CD14-positive monocyte (primary cell): ENCODE data around the gene ZNF816. TPM values are rescaled to one million over a fixed set of nuclear protein-coding genes. Genes with fewer than 3 reads are reported as not detected.

ENCODE experiments used
- DNase-seq, 3 donors: peaks; one replicate each; pipeline ENCODE4 v3.0.0-alpha.2; 2011 to 2022
- H2AFZ ChIP-seq: 2 replicates; pipeline ENCODE4 v1.6.0; 2012; ENCODE audit warnings: mild to moderate bottlenecking, low read depth, low read length, inconsistent platforms; ENCODE audit not compliant: insufficient read depth, poor library complexity, severe bottlenecking
- H3K27ac ChIP-seq, 2 donors: 1 replicate in 1 of 2; 2 replicates in 1 of 2; pipeline ENCODE4 v1.5.1; 2012 to 2013; ENCODE audit warnings: low read length in 2 of 2, control low read depth in 1 of 2, inconsistent platforms in 1 of 2, low read depth in 1 of 2, mild to moderate bottlenecking in 1 of 2
- H3K27me3 ChIP-seq, 2 donors: one replicate each; pipeline versions ENCODE4 v1.6.0 to v1.6.1; 2011 to 2013; ENCODE audit warnings: low read length in 2 of 2; ENCODE audit not compliant: control insufficient read depth in 2 of 2, insufficient read depth in 2 of 2
- H3K36me3 ChIP-seq, 2 donors: replicated peaks in 1 of 2; 1 replicate in 1 of 2; 2 replicates in 1 of 2; pipeline versions ENCODE4 v1.5.1 to v1.6.1; 2012 to 2013; ENCODE audit warnings: low read length in 2 of 2, control low read depth in 1 of 2, inconsistent platforms in 1 of 2, mild to moderate bottlenecking in 1 of 2; ENCODE audit not compliant: insufficient read depth in 2 of 2, control insufficient read depth in 1 of 2
- H3K4me1 ChIP-seq, 2 donors: 1 replicate in 1 of 2; 2 replicates in 1 of 2; pipeline versions ENCODE4 v1.5.1 to v1.6.1; 2012 to 2013; ENCODE audit warnings: low read length in 2 of 2, control low read depth in 1 of 2, inconsistent platforms in 1 of 2, mild to moderate bottlenecking in 1 of 2, moderate library complexity in 1 of 2; ENCODE audit not compliant: insufficient read depth in 2 of 2, control insufficient read depth in 1 of 2
- H3K4me2 ChIP-seq: replicated peaks from 2 replicates; pipeline ENCODE3; 2012; ENCODE audit warnings: low read length, moderate library complexity, mild to moderate bottlenecking; ENCODE audit not compliant: poor library complexity, severe bottlenecking; ENCODE audit errors: extremely low read depth
- H3K4me3 ChIP-seq, 3 experiments: fragments of 200-600 bp in 1 of 3; sonication (generic) in 1 of 3; replicated peaks in 1 of 3; 1 replicate in 2 of 3; 2 replicates in 1 of 3; pipeline ENCODE4 v1.5.1; 2011 to 2013; ENCODE audit warnings: low read length in 3 of 3, mild to moderate bottlenecking in 3 of 3, control low read depth in 2 of 3, low read depth in 2 of 3, inconsistent platforms in 1 of 3, moderate library complexity in 1 of 3
- H3K79me2 ChIP-seq: 2 replicates; pipeline ENCODE4 v1.6.0; 2012; ENCODE audit warnings: mild to moderate bottlenecking, control low read depth, inconsistent platforms, low read length, moderate library complexity; ENCODE audit not compliant: insufficient read depth
- H3K9ac ChIP-seq: 2 replicates; pipeline ENCODE4 v1.6.0; 2017; ENCODE audit warnings: low read length, mild to moderate bottlenecking; ENCODE audit not compliant: insufficient read depth, poor library complexity, severe bottlenecking
- H3K9me3 ChIP-seq, 2 donors: replicated peaks in 1 of 2; 1 replicate in 1 of 2; 2 replicates in 1 of 2; pipeline versions ENCODE4 v1.5.1 to v1.6.1; 2012 to 2013; ENCODE audit warnings: low read length in 2 of 2, control low read depth in 1 of 2; ENCODE audit not compliant: control insufficient read depth in 1 of 2, insufficient read depth in 1 of 2
- H4K20me1 ChIP-seq: 2 replicates; pipeline ENCODE4 v1.6.0; 2012; ENCODE audit warnings: mild to moderate bottlenecking, low read length, control low read depth, moderate library complexity; ENCODE audit not compliant: insufficient read depth
- H3K27ac Mint-ChIP-seq, 7 donors: one replicate each; pipeline ENCODE4 v1.8.0; 2020; ENCODE audit warnings: mild to moderate bottlenecking in 7 of 7, mixed read lengths in 7 of 7, moderate library complexity in 6 of 7, inconsistent platforms in 2 of 7
- H3K27me3 Mint-ChIP-seq, 3 donors: one replicate each; pipeline ENCODE4 v1.8.0; 2021 to 2022; ENCODE audit warnings: low read depth in 3 of 3, mild to moderate bottlenecking in 3 of 3, mixed read lengths in 3 of 3, moderate library complexity in 3 of 3, inconsistent platforms in 1 of 3
- H3K36me3 Mint-ChIP-seq, 2 donors: one replicate each; pipeline ENCODE4 v1.8.0; 2020; ENCODE audit warnings: mixed read lengths in 2 of 2, inconsistent platforms in 1 of 2, mild to moderate bottlenecking in 1 of 2
- H3K4me1 Mint-ChIP-seq: one replicate; pipeline ENCODE4 v1.8.0; 2020; ENCODE audit warnings: mild to moderate bottlenecking, mixed read lengths
- H3K4me3 Mint-ChIP-seq, 2 donors: one replicate each; pipeline ENCODE4 v1.8.0; 2020; ENCODE audit warnings: mild to moderate bottlenecking in 2 of 2, mixed read lengths in 2 of 2, moderate library complexity in 1 of 2
- H3K9me3 Mint-ChIP-seq, 7 donors: one replicate each; pipeline ENCODE4 v1.8.0; 2020 to 2022; ENCODE audit warnings: mixed read lengths in 7 of 7, mild to moderate bottlenecking in 6 of 7, moderate library complexity in 6 of 7, inconsistent platforms in 2 of 7
- whole genome bisulfite sequencing: methylation state at CpG from one replicate; pipeline ENCODE4 v1.1.5; 2013; ENCODE audit warnings: missing lambda C conversion rate; ENCODE audit not compliant: insufficient coverage; 5-methylcytosine and 5-hydroxymethylcytosine counted together
- intact Hi-C, 2 donors: fragments of 100-400 bp; cut with micrococcal nuclease; formaldehyde crosslinking; loops; one replicate each; pipeline versions ENCODE4 v1.15.0 to v1.15.1; 2023
- polyA plus RNA-seq, 3 donors: library from polyadenylated mRNA; depleted of rRNA in 1 of 3; unstranded in 2 of 3; stranded (reverse) in 1 of 3; fragments of 300-500 nt in 2 of 3; fragments of >200 nt in 1 of 3; fragmentation: Illumina TruSeq in 2 of 3; gene quantifications; 1 replicate in 2 of 3; 2 replicates in 1 of 3; pipeline ENCODE4 v1.2.3, GENCODE V29; 2012 to 2021
- TF ChIP-seq, protein P1 (sequence below): fragments of 200-600 bp; IDR thresholded peaks from one replicate; pipeline ENCODE4 v1.8.0; 2022; ENCODE audit warnings: antibody characterized with exemption, mild to moderate bottlenecking

ZNF816 gene
- polyA plus RNA-seq, 3 donors: 1.4 to 4.3 (median 2.0) TPM

DNA sequence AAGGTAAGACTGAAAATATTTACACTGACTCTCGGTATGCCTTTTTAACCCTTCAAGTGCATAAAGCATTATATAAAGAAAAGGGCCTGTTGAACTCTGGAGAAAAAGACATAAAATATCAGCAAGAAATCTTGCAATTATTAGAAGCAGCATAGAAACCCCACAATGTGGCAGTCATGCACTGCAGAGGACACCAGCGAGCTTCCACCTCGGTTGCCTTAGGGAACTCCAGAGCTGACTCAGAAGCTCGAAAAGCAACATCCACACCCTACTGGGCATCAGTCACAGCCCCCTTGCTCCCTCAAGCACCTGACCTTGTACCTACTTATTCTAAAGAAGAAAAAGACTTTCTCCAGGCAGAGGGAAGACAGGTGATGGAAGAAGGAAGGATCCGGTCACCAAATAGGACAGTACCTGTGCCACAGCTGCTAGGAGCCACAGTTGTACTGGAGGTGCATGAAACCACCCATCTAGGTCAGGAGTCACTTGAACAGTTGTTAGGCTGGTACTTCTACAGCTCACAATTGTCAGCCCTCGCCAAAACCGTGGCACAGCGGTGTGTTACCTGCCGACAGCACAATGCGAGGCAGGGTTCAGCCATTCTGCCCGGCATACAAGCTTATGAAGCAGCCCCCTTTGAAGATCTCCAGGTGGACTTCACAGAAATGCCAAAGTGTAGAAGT lies 2.9 kb downstream of the ZNF816 start:
- peaks cover 14 to 17% of the 10 kb centered on the region in 2 donors for H3K4me1 ChIP-seq
- WGBS: 97% methylated on average over 9 of the region's 11 CpGs
- Mint-ChIP-seq H3K27ac (no peak overlapping the region), H3K9me3 (peaks cover 52 to 68% (median 61%) of the 10 kb centered on the region in 7 donors), H3K27me3 (no peaks in the 10 kb centered on the region), H3K4me1 (peaks cover 22% of the 10 kb centered on the region), H3K4me3 (peak overlapping the region in 1 of 2 donors; percentile 7), H3K36me3 (peaks cover 51 to 67% of the 10 kb centered on the region in 2 donors)
- no peak for DNase-seq
- H3K27me3 ChIP-seq: no peaks in the 10 kb centered on the region
- H3K9ac ChIP-seq: no peak overlapping the region
- H3K27ac ChIP-seq: no peak overlapping the region
- peak overlapping the region in 1 of 3 experiments; percentile 5 for H3K4me3 ChIP-seq
- no peak overlapping the region for H3K4me2 ChIP-seq
- intact Hi-C loops: loop anchor here (5.0 to 10.0 kb wide), 6 partner anchors 37 to 435 kb away; partner anchors contain the start of genes ZNF160 (in 1 of the 2), ZNF611 (in 1 of the 2), ZNF765 (in 1 of the 2) and ZNF83 (in 1 of the 2)
- H3K36me3 ChIP-seq: peaks cover 34 to 62% of the 10 kb centered on the region in 2 donors
- peaks cover 43% of the 10 kb centered on the region for H3K79me2 ChIP-seq
- H3K9me3 ChIP-seq: peaks cover 59 to 61% of the 10 kb centered on the region in 2 donors
- TF ChIP-seq, protein P1, sequence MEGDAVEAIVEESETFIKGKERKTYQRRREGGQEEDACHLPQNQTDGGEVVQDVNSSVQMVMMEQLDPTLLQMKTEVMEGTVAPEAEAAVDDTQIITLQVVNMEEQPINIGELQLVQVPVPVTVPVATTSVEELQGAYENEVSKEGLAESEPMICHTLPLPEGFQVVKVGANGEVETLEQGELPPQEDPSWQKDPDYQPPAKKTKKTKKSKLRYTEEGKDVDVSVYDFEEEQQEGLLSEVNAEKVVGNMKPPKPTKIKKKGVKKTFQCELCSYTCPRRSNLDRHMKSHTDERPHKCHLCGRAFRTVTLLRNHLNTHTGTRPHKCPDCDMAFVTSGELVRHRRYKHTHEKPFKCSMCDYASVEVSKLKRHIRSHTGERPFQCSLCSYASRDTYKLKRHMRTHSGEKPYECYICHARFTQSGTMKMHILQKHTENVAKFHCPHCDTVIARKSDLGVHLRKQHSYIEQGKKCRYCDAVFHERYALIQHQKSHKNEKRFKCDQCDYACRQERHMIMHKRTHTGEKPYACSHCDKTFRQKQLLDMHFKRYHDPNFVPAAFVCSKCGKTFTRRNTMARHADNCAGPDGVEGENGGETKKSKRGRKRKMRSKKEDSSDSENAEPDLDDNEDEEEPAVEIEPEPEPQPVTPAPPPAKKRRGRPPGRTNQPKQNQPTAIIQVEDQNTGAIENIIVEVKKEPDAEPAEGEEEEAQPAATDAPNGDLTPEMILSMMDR: no peak
- H4K20me1 ChIP-seq: no peaks in the 10 kb centered on the region
- no peak overlapping the region for H2AFZ ChIP-seq

DNA sequence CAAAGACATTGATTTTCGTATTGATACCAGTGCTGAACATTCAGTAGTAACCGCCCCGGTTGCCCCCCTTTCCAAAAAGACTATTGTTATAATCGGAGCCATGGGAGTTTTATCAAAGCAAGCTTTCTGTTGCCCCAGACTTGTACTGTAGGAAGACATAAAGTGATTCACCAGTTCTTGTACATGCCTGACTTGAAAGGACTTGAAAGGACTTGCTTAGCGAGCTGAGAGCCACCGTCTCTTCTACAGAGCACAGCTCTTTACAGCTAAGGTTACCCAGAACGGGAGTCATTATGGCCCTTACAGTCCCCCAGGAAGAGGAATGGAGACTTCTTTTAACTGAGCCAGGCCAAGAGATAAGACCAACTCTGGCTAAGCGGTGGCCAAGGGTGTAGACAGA lies 5.1 kb downstream of the ZNF816 start:
- H3K36me3 Mint-ChIP-seq: peaks cover 66 to 83% of the 10 kb centered on the region in 2 donors
- no peak overlapping the region for H3K4me3 Mint-ChIP-seq
- no peak overlapping the region for H3K27ac Mint-ChIP-seq
- DNase-seq: no peak
- Histone ChIP-seq H3K4me3 (peak overlapping the region in 1 of 3 experiments; percentile 8), H3K9ac (no peak overlapping the region), H3K27me3 (no peaks in the 10 kb centered on the region), H3K79me2 (peaks cover 43% of the 10 kb centered on the region), H3K27ac (no peak overlapping the region), H2AFZ (no peak overlapping the region), H3K4me2 (no peak overlapping the region), H3K4me1 (peaks cover 9 to 10% of the 10 kb centered on the region in 2 donors), H3K9me3 (peaks cover 77 to 79% of the 10 kb centered on the region in 2 donors), H3K36me3 (peaks cover 52 to 80% of the 10 kb centered on the region in 2 donors), H4K20me1 (no peaks in the 10 kb centered on the region)
- H3K9me3 Mint-ChIP-seq: peaks cover 59 to 83% (median 76%) of the 10 kb centered on the region in 7 donors
- TF ChIP-seq, protein P1: no peak
- intact Hi-C loops: no loop called here
- no peaks in the 10 kb centered on the region for H3K27me3 Mint-ChIP-seq
- peaks cover 14% of the 10 kb centered on the region for H3K4me1 Mint-ChIP-seq
- WGBS: 100% methylated on average over 6 of the region's 8 CpGs
